GM12878 (cell line): ENCODE results near the gene PCK2. TPM values are rescaled to one million over a fixed set of nuclear protein-coding genes. Genes with fewer than 3 reads are reported as not detected.
A peak's percentile ranks its signal among the peaks of the same experiment; 100 is the strongest.

ENCODE experiments used
- ATAC-seq: fragments of 200-7000 bp; cut with Tn5 transposase; 3 replicates; pipeline ENCODE4 v1.9.1; 2020; ENCODE audit warnings: mild to moderate bottlenecking, moderate library complexity
- BruUV-seq: library from RNA; stranded (reverse); fragments of 400-500 nt; replicated peaks from 2 replicates; lab custom pipeline; 2021; lab: Mats Ljungman, UMichigan
- CTCF ChIA-PET: fragments of 300-600 bp; sonication (Branson Sonifier 250); formaldehyde crosslinking; extraction: SDS; loops from one replicate; lab custom pipeline; 2021; ENCODE audit warnings: inconsistent platforms; lab: Yijun Ruan, JAX
- POLR2A ChIA-PET: fragments of 350-600 bp; formaldehyde crosslinking; extraction: SDS; loops from one replicate; lab custom pipeline; 2021; ENCODE audit warnings: inconsistent platforms; lab: Charles Lee
- RAD21 ChIA-PET: fragments of 300-600 bp; sonication (Branson Sonifier 250); formaldehyde crosslinking; loops from one replicate; lab custom pipeline; 2023; ENCODE audit warnings: antibody characterized with exemption; ENCODE audit not compliant: unreplicated experiment; lab: Charles Lee
- SMC1A ChIA-PET: fragments of 300-600 bp; sonication (Branson Sonifier 250); formaldehyde crosslinking; loops from one replicate; lab custom pipeline; 2023; ENCODE audit not compliant: unreplicated experiment, uncharacterized antibody; lab: Charles Lee
- DNase-seq: peaks from one replicate; pipeline ENCODE4 v3.0.0-alpha.2; 2011; ENCODE audit warnings: low read depth, low spot score
- FAIRE-seq: peaks from 3 replicates; lab custom pipeline; 2011; peaks lifted over from hg19 to GRCh38; lab: Jason Lieb, UNC
- H2AFZ ChIP-seq: 2 replicates; pipeline ENCODE4 v1.6.0; 2011; ENCODE audit warnings: low read depth, low read length, control low read depth; ENCODE audit not compliant: control insufficient read depth
- H3K27ac ChIP-seq: 2 replicates; pipeline ENCODE4 v1.5.1; 2011; ENCODE audit warnings: control low read depth; ENCODE audit not compliant: control insufficient read depth, insufficient read depth
- H3K27me3 ChIP-seq, 2 experiments: replicated peaks in 1 of 2; 2 replicates each; pipeline versions ENCODE4 v1.6.0 to v1.6.1; 2011; ENCODE audit warnings: low read length in 1 of 2; ENCODE audit not compliant: control insufficient read depth in 2 of 2, insufficient read depth in 2 of 2
- H3K36me3 ChIP-seq, 2 experiments: 2 replicates each; pipeline ENCODE4 v1.5.1; 2011; ENCODE audit warnings: low read length in 1 of 2; ENCODE audit not compliant: control insufficient read depth in 2 of 2, insufficient read depth in 2 of 2
- H3K4me1 ChIP-seq: 2 replicates; pipeline ENCODE4 v1.6.1; 2011; ENCODE audit warnings: mild to moderate bottlenecking, low read length, moderate library complexity, mixed read lengths; ENCODE audit not compliant: control insufficient read depth, insufficient read depth
- H3K4me2 ChIP-seq: 2 replicates; pipeline ENCODE4 v1.6.0; 2011; ENCODE audit warnings: control low read depth; ENCODE audit not compliant: control insufficient read depth, insufficient read depth
- H3K4me3 ChIP-seq: fragments of 200-600 bp; sonication (generic); 2 replicates; pipeline ENCODE4 v1.5.1; 2016
- H3K79me2 ChIP-seq: 2 replicates; pipeline ENCODE4 v1.6.0; 2011; ENCODE audit warnings: low read length; ENCODE audit not compliant: control insufficient read depth, insufficient read depth
- H3K9ac ChIP-seq: 2 replicates; pipeline ENCODE4 v1.8.0; 2011; ENCODE audit warnings: low read length, control low read depth, mixed read lengths; ENCODE audit not compliant: control insufficient read depth, insufficient read depth
- H3K9me3 ChIP-seq: replicated peaks from 3 replicates; pipeline ENCODE4 v1.5.1; 2011; ENCODE audit warnings: mild to moderate bottlenecking, low read length; ENCODE audit not compliant: control insufficient read depth, insufficient read depth
- H4K20me1 ChIP-seq: 2 replicates; pipeline ENCODE4 v1.6.0; 2011; ENCODE audit not compliant: control insufficient read depth, insufficient read depth
- CEBPB ChIP-seq, 2 experiments: fragments of 150-350 bp in 1 of 2; IDR thresholded peaks; 2 replicates each; pipeline ENCODE4 v1.6.1; 2012 to 2014; ENCODE audit warnings: low read depth in 2 of 2, low read length in 2 of 2, borderline replicate concordance in 1 of 2, inconsistent platforms in 1 of 2
- CEBPZ ChIP-seq: fragments of 150-350 bp; IDR thresholded peaks from 2 replicates; pipeline ENCODE4 v1.6.1; 2016; ENCODE audit warnings: low read depth, low read length
- RAD51 ChIP-seq: fragments of 450-650 bp; IDR thresholded peaks from 2 replicates; pipeline ENCODE4 v1.6.1; 2016; ENCODE audit warnings: moderate library complexity, mild to moderate bottlenecking, inconsistent platforms
- SRF ChIP-seq, 2 experiments: IDR thresholded peaks; 2 replicates each; pipeline ENCODE4 v1.6.1; 2011; ENCODE audit warnings: low read depth in 2 of 2, low read length in 2 of 2, mild to moderate bottlenecking in 1 of 2, moderate library complexity in 1 of 2
- WGBS: methylation state at CpG from one replicate; pipeline ENCODE4 v1.1.6; 2016; ENCODE audit warnings: low lambda C conversion rate; ENCODE audit not compliant: insufficient replicate concordance, insufficient coverage; ENCODE audit errors: missing lambda C conversion rate; 5-methylcytosine and 5-hydroxymethylcytosine counted together
- in situ Hi-C: fragments of 300-500 bp; cut with MboI; formaldehyde crosslinking; loops from 9 replicates; pipeline ENCODE4 v1.14.3; 2018; ENCODE audit warnings: mixed read lengths
- intact Hi-C: fragments of 100-400 bp; cut with micrococcal nuclease; formaldehyde crosslinking; loops from one replicate; pipeline ENCODE4 v1.14.2; 2022; ENCODE audit not compliant: unreplicated experiment
- polyA plus RNA-seq, 11 experiments: library from polyadenylated mRNA; depleted of rRNA in 4 of 11; unstranded in 6 of 11; stranded (reverse) in 5 of 11; fragments of >200 nt; fragmentation: Nextera tagmentation in 4 of 11; fragmentation: Illumina TruSeq in 1 of 11; extraction: Ambion mirVana in 4 of 11; extraction: Trizol in 1 of 11; gene quantifications; 1 replicate in 1 of 11; 2 replicates in 10 of 11; pipeline versions ENCODE4 v1.2.1 to v1.2.3, GENCODE V29; 2011 to 2016; ENCODE audit warnings: inconsistent platforms in 2 of 11, missing spikeins in 2 of 11, low read depth in 1 of 11
- total RNA-seq, 4 experiments: library from RNA; depleted of rRNA in 3 of 4; stranded (reverse); fragments of >200 nt in 3 of 4; fragmentation: Illumina TruSeq in 1 of 4; extraction: Trizol in 1 of 4; gene quantifications; 2 replicates each; pipeline versions ENCODE4 v1.2.1 to v1.2.3, GENCODE V29; 2013 to 2021
- TF ChIP-seq, protein P1 (sequence below): fragments of 450-650 bp; IDR thresholded peaks from 2 replicates; pipeline ENCODE4 v1.6.1; 2017; ENCODE audit warnings: borderline replicate concordance
- TF ChIP-seq, protein P2 (sequence below): fragments of 450-650 bp; formaldehyde crosslinking; IDR thresholded peaks from 2 replicates; pipeline ENCODE4 v1.4.0; 2020; ENCODE audit warnings: mild to moderate bottlenecking, moderate library complexity
- TF ChIP-seq, protein P3 (sequence below): fragments of 450-650 bp; IDR thresholded peaks from 2 replicates; pipeline ENCODE4 v1.6.1; 2017; ENCODE audit warnings: mild to moderate bottlenecking, moderate library complexity

PCK2 gene
- total and polyA plus RNA-seq, 10 of the 15 experiments (the other 5 are each of a cell fraction or from before 2014, with no cell fraction given): 6.6 to 110 (median 44.6) TPM

- ChIA-PET POLR2A (interaction anchor here (0.6 to 11.6 kb wide), 17 partner anchors 8 to 135 kb away, joined by 3 to 276 read pairs (median 6); partner anchors contain the start of genes DCAF11, IPO4, IRF9 and NRL), SMC1A (interaction anchor here (0.6 to 7.7 kb wide), 7 partner anchors 10 to 107 kb away, joined by 3 to 70 read pairs (median 18); partner anchors contain the start of genes DCAF11, IRF9, NRL and PSME2), CTCF (interaction anchor here (0.7 to 4.9 kb wide), 11 partner anchors 8 to 171 kb away, joined by 3 to 39 read pairs (median 4); partner anchors contain the start of genes DCAF11, IRF9, NRL and PSME2), RAD21 (interaction anchor here (1.0 to 6.8 kb wide), 14 partner anchors 8 to 110 kb away, joined by 3 to 69 read pairs (median 8); partner anchors contain the start of genes DCAF11, IRF9, MDP1 and NRL)
- H3K27me3 ChIP-seq: no peaks in the 10 kb centered on the region
- peaks cover 40% of the 10 kb centered on the region for H3K4me1 ChIP-seq
- in situ Hi-C loops: no loop called here
- no peaks in the 10 kb centered on the region for H3K9me3 ChIP-seq
- H3K79me2 ChIP-seq: peaks cover 52% of the 10 kb centered on the region
- peak within 1 kb of the TSS; percentile 95 for H3K27ac ChIP-seq
- WGBS: under 1% methylated on average over 48 of the region's 75 CpGs
- no TSS peak for BruUV-seq
- peak within 1 kb of the TSS; percentile 96 for H3K9ac ChIP-seq
- ATAC-seq: peak; percentile 94
- H3K4me2 ChIP-seq: peak within 1 kb of the TSS; percentile 82
- peak within 1 kb of the TSS; percentile 83 for H2AFZ ChIP-seq
- DNase-seq: peak; percentile 75
- FAIRE-seq: peak; percentile 52
- no peaks in the 10 kb centered on the region for H4K20me1 ChIP-seq
- H3K4me3 ChIP-seq: peak within 1 kb of the TSS; percentile 99
- intact Hi-C loops: no loop called here
- H3K36me3 ChIP-seq: peaks cover 8 to 12% of the 10 kb centered on the region in 2 experiments; a peak in 3 of 4 replicates
- TF ChIP-seq SRF (IDR thresholded peaks at IDR 0.05; ENCODE audit: low read depth in 2 of 2, low read length in 2 of 2): 0 out of 4 replicates have a peak, but pooled peaks of 1 of the 2 experiments have one; percentile 63
- TF ChIP-seq, protein P1, sequence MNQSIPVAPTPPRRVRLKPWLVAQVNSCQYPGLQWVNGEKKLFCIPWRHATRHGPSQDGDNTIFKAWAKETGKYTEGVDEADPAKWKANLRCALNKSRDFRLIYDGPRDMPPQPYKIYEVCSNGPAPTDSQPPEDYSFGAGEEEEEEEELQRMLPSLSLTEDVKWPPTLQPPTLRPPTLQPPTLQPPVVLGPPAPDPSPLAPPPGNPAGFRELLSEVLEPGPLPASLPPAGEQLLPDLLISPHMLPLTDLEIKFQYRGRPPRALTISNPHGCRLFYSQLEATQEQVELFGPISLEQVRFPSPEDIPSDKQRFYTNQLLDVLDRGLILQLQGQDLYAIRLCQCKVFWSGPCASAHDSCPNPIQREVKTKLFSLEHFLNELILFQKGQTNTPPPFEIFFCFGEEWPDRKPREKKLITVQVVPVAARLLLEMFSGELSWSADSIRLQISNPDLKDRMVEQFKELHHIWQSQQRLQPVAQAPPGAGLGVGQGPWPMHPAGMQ: no peak
- TF ChIP-seq, protein P2, sequence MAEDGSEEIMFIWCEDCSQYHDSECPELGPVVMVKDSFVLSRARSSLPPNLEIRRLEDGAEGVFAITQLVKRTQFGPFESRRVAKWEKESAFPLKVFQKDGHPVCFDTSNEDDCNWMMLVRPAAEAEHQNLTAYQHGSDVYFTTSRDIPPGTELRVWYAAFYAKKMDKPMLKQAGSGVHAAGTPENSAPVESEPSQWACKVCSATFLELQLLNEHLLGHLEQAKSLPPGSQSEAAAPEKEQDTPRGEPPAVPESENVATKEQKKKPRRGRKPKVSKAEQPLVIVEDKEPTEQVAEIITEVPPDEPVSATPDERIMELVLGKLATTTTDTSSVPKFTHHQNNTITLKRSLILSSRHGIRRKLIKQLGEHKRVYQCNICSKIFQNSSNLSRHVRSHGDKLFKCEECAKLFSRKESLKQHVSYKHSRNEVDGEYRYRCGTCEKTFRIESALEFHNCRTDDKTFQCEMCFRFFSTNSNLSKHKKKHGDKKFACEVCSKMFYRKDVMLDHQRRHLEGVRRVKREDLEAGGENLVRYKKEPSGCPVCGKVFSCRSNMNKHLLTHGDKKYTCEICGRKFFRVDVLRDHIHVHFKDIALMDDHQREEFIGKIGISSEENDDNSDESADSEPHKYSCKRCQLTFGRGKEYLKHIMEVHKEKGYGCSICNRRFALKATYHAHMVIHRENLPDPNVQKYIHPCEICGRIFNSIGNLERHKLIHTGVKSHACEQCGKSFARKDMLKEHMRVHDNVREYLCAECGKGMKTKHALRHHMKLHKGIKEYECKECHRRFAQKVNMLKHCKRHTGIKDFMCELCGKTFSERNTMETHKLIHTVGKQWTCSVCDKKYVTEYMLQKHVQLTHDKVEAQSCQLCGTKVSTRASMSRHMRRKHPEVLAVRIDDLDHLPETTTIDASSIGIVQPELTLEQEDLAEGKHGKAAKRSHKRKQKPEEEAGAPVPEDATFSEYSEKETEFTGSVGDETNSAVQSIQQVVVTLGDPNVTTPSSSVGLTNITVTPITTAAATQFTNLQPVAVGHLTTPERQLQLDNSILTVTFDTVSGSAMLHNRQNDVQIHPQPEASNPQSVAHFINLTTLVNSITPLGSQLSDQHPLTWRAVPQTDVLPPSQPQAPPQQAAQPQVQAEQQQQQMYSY (CRISPR knock-in tag): no peak
- TF ChIP-seq CEBPZ: no peak
- no peak for TF ChIP-seq RAD51
- TF ChIP-seq, protein P3, sequence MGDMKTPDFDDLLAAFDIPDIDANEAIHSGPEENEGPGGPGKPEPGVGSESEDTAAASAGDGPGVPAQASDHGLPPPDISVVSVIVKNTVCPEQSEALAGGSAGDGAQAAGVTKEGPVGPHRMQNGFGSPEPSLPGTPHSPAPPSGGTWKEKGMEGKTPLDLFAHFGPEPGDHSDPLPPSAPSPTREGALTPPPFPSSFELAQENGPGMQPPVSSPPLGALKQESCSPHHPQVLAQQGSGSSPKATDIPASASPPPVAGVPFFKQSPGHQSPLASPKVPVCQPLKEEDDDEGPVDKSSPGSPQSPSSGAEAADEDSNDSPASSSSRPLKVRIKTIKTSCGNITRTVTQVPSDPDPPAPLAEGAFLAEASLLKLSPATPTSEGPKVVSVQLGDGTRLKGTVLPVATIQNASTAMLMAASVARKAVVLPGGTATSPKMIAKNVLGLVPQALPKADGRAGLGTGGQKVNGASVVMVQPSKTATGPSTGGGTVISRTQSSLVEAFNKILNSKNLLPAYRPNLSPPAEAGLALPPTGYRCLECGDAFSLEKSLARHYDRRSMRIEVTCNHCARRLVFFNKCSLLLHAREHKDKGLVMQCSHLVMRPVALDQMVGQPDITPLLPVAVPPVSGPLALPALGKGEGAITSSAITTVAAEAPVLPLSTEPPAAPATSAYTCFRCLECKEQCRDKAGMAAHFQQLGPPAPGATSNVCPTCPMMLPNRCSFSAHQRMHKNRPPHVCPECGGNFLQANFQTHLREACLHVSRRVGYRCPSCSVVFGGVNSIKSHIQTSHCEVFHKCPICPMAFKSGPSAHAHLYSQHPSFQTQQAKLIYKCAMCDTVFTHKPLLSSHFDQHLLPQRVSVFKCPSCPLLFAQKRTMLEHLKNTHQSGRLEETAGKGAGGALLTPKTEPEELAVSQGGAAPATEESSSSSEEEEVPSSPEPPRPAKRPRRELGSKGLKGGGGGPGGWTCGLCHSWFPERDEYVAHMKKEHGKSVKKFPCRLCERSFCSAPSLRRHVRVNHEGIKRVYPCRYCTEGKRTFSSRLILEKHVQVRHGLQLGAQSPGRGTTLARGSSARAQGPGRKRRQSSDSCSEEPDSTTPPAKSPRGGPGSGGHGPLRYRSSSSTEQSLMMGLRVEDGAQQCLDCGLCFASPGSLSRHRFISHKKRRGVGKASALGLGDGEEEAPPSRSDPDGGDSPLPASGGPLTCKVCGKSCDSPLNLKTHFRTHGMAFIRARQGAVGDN: peak; percentile 19; the same call in 1 of the 2 replicates
- no peak for TF ChIP-seq CEBPB (IDR thresholded peaks at IDR 0.05; ENCODE audit: borderline replicate concordance in 1 of 2, low read depth in 2 of 2, low read length in 2 of 2)
Observed at GRCh38 chr14:24135834-24136683, 41.9 kb downstream of the PCK2 start, which contains the start of gene PSME1. PSME1 (plus strand) TSS chr14:24136194; CDS start chr14:24136263, 69 bp downstream.
